Measurements from ENCODE around the gene WASF1. TPM values are rescaled to one million over a fixed set of nuclear protein-coding genes. Genes with fewer than 3 reads are reported as not detected.

WASF1 gene
- total RNA-seq, 4 donors from 2014 or later, result 1.8 to 14.0 (median 5.9) TPM

DNA sequence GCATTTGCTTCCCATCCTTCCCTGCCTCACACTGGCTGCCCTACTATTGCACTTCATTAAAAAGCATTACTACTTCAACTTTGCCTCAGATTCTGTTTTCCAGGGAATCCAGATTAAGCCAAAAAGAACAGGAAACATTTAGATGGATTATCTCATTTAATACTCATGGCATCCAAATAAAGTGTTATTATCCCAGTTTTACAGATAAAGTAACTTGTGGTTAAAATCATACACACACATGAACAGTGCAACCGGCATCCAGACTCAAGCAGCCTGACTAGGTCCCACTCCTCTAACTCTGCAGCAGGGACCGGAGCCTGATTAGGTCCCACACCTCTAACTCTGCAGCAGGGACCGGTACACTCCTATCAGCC, 129.0 kb downstream of the WASF1 start:
- Histone ChIP-seq H3K4me1 (no peaks in the 10 kb centered on the region), H3K27ac (no peak overlapping the region), H3K27me3 (no peaks in the 10 kb centered on the region), H3K9me3 (no peaks in the 10 kb centered on the region), H3K36me3 (no peaks in the 10 kb centered on the region), H3K4me3 (no peak overlapping the region)
- no peak for DNase-seq
- TF ChIP-seq, protein P1, sequence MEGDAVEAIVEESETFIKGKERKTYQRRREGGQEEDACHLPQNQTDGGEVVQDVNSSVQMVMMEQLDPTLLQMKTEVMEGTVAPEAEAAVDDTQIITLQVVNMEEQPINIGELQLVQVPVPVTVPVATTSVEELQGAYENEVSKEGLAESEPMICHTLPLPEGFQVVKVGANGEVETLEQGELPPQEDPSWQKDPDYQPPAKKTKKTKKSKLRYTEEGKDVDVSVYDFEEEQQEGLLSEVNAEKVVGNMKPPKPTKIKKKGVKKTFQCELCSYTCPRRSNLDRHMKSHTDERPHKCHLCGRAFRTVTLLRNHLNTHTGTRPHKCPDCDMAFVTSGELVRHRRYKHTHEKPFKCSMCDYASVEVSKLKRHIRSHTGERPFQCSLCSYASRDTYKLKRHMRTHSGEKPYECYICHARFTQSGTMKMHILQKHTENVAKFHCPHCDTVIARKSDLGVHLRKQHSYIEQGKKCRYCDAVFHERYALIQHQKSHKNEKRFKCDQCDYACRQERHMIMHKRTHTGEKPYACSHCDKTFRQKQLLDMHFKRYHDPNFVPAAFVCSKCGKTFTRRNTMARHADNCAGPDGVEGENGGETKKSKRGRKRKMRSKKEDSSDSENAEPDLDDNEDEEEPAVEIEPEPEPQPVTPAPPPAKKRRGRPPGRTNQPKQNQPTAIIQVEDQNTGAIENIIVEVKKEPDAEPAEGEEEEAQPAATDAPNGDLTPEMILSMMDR (IDR thresholded peaks at IDR 0.05), result no peak
- no peak for TF ChIP-seq POLR2A (IDR thresholded peaks at IDR 0.05)

Other genes with a start within 250 kb of the WASF1 start
- not detected for gene GPR6, start 201.4 kb downstream of the WASF1 start, total RNA-seq
- gene CDC40, start 757 bp upstream of the WASF1 start, total RNA-seq, result 10 to 100 TPM; 12.7 to 29.7 (median 20.5) TPM
- gene METTL24, start 178.7 kb upstream of the WASF1 start, total RNA-seq, result 10 to 100 TPM in 1 of 4 donors, 1 to 10 TPM in 3; 3.9 to 11.2 (median 6.8) TPM
- gene DDO, start 235.9 kb upstream of the WASF1 start, total RNA-seq, result 1 to 10 TPM; 3.3 to 9.8 (median 4.0) TPM

All from Peyer's patch (tissue), 4 donors.